ENCODE results near the gene HTRA3.

DNA sequence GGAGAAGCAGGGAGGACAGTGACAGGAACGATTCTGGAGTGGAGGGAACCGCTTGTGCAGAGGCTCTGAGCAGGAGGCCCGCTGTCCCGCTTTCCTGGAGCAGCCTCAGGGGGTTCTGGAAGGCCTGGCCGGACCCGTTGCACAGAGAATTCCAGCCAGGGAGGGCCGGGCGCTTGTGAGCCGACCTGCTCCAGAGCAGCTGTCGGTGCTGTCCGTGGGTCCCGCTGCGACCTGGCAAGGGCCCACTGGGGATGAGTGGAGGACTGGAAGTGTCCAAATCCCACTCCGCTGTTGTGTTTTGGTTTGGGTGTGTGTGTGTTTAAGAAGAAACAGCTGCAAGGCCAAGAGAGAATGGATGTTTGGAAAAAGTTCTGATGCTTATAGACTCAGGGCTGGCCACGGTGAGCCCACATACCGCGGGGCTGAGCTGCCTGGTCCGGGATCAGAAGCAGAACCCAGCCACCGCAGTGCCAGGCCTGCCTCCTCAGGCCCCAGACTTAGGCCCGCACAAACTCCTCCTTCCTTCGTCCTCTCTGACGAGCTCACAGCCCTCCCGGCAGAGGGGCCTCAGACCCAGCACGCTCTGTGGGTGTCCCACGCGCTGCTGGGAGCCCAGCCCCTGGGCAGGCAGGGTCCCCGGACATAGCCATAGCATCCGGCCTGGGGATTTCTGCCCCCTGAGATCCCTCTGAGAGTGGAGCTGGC is 73.9 kb downstream of the HTRA3 start:
- no peak for TF ChIP-seq EZH2 (IDR thresholded peaks at IDR 0.05; ENCODE audit: insufficient read depth, poor library complexity, severe bottlenecking)
- TF ChIP-seq EZH2phosphoT487 (IDR thresholded peaks at IDR 0.05; ENCODE audit: insufficient read depth, low read depth) = no peak

Measured in GM23248 (cell line).